CD4-positive, alpha-beta T cell (primary cell): Measurements from ENCODE around the gene CCDC87. TPM values are rescaled to one million over a fixed set of nuclear protein-coding genes. Genes with fewer than 3 reads are reported as not detected.
A peak's percentile ranks its signal among the peaks of the same experiment; 100 is the strongest.
"Not testable (repeated sequence)": the region's sequence is repeated elsewhere in the genome, so short reads cannot be mapped to it uniquely, and the experiment has no call there.

Experiments used
- ATAC-seq: fragments of 200-7000 bp; cut with Tn5 transposase; one replicate; pipeline ENCODE4 v1.10.0; 2022; ENCODE audit warnings: mild to moderate bottlenecking; ENCODE audit not compliant: poor library complexity
- CTCF ChIA-PET: fragments of 350-600 bp; sonication (Branson Sonifier 250); formaldehyde crosslinking; loops from one replicate; lab custom pipeline; 2021; ENCODE audit warnings: antibody characterized with exemption, inconsistent platforms; lab: Charles Lee
- POLR2A ChIA-PET: fragments of 350-600 bp; sonication (Branson Sonifier 250); formaldehyde crosslinking; loops from one replicate; lab custom pipeline; 2021; ENCODE audit warnings: antibody characterized with exemption, inconsistent platforms; lab: Charles Lee
- DNase-seq, 14 experiments: peaks; one replicate each; pipeline ENCODE4 v3.0.0-alpha.2; 2013 to 2020; ENCODE audit warnings: mixed read lengths in 2 of 14
- H3K27ac ChIP-seq, 2 donors: one replicate each; pipeline versions ENCODE4 v1.5.1 to v1.7.0; 2013; ENCODE audit warnings: low read length in 2 of 2, low read depth in 1 of 2, mild to moderate bottlenecking in 1 of 2
- H3K27me3 ChIP-seq, 2 experiments: 1 replicate in 1 of 2; 2 replicates in 1 of 2; pipeline versions ENCODE4 v1.6.1 to v1.7.0; 2013; ENCODE audit warnings: low read length in 2 of 2, control low read depth in 1 of 2, mild to moderate bottlenecking in 1 of 2, moderate library complexity in 1 of 2; ENCODE audit not compliant: insufficient read depth in 2 of 2, control insufficient read depth in 1 of 2
- H3K36me3 ChIP-seq: one replicate; pipeline ENCODE4 v1.6.1; 2013; ENCODE audit warnings: low read length, control low read depth; ENCODE audit not compliant: insufficient read depth
- H3K4me1 ChIP-seq: one replicate; pipeline ENCODE4 v1.6.1; 2013; ENCODE audit warnings: low read length, control low read depth; ENCODE audit not compliant: insufficient read depth
- H3K4me3 ChIP-seq: one replicate; pipeline ENCODE4 v1.5.1; 2013; ENCODE audit warnings: mild to moderate bottlenecking, low read length, moderate library complexity
- H3K9me3 ChIP-seq, 2 experiments: 1 replicate in 1 of 2; 2 replicates in 1 of 2; pipeline versions ENCODE4 v1.6.1 to v1.7.0; 2013; ENCODE audit warnings: low read length in 2 of 2, mild to moderate bottlenecking in 2 of 2, control low read depth in 1 of 2, moderate library complexity in 1 of 2; ENCODE audit not compliant: control insufficient read depth in 1 of 2, insufficient read depth in 1 of 2
- H3K27ac Mint-ChIP-seq: one replicate; pipeline ENCODE4 v1.8.0; 2020; ENCODE audit warnings: mixed read lengths
- H3K27me3 Mint-ChIP-seq: one replicate; pipeline ENCODE4 v1.8.0; 2021; ENCODE audit warnings: mixed read lengths
- H3K36me3 Mint-ChIP-seq: one replicate; pipeline ENCODE4 v1.8.0; 2021; ENCODE audit warnings: low read depth, mixed read lengths
- H3K4me1 Mint-ChIP-seq: one replicate; pipeline ENCODE4 v1.8.0; 2021; ENCODE audit warnings: low read depth, mixed read lengths
- H3K4me3 Mint-ChIP-seq: one replicate; pipeline ENCODE4 v1.8.0; 2020; ENCODE audit warnings: mild to moderate bottlenecking, mixed read lengths
- H3K9me3 Mint-ChIP-seq: one replicate; pipeline ENCODE4 v1.8.0; 2020; ENCODE audit warnings: mixed read lengths
- CTCF ChIP-seq: fragments of 200-600 bp; IDR thresholded peaks from one replicate; pipeline ENCODE4 v1.8.0; 2022; ENCODE audit warnings: antibody characterized with exemption, mild to moderate bottlenecking
- intact Hi-C, 2 experiments: fragments of 100-400 bp; cut with DNase I in 1 of 2; cut with micrococcal nuclease in 1 of 2; formaldehyde crosslinking; loops; one replicate each; pipeline versions ENCODE4 v1.15.1 to v1.9.0; 2023 to 2025; cut with DNase I, micrococcal nuclease
- total RNA-seq, 174 experiments: library from RNA in 2 of 174; stranded (reverse) in 2 of 174; gene quantifications; one replicate each; pipeline ENCODE4 v1.2.3 and lab custom pipeline; 2021 to 2026

The CCDC87 gene
- total RNA-seq, 2 experiments from 2014 or later, result 0.22 to 0.25 TPM

- TF ChIP-seq CTCF, result no peak
- H3K4me1 ChIP-seq, result peaks cover 10% of the 10 kb centered on the region
- ChIA-PET POLR2A (interaction anchor here (1.4 kb wide), 2 partner anchors 20 to 65 kb away, joined by 4 to 5 read pairs; partner anchors contain the start of genes CCDC87 and RBM4B), CTCF (no interaction called here)
- Mint-ChIP-seq H3K27me3 (no peaks in the 10 kb centered on the region), H3K4me1 (peaks cover 26% of the 10 kb centered on the region), H3K4me3 (no peak overlapping the region), H3K27ac (no peak overlapping the region), H3K9me3 (no peaks in the 10 kb centered on the region), H3K36me3 (peaks cover 14% of the 10 kb centered on the region)
- no peaks in the 10 kb centered on the region for H3K27me3 ChIP-seq
- H3K36me3 ChIP-seq, result no peaks in the 10 kb centered on the region
- no peak overlapping the region for H3K4me3 ChIP-seq
- intact Hi-C loops, result no loop called here
- no peak for DNase-seq
- ATAC-seq, result no peak
- H3K9me3 ChIP-seq, result no peaks in the 10 kb centered on the region
- H3K27ac ChIP-seq, result no peak overlapping the region
Measured at GRCh38 chr11:66612458-66612857, 19.6 kb upstream of the CCDC87 start.

- Histone ChIP-seq H3K27ac (no peak overlapping the region), H3K36me3 (peaks cover 14% of the 10 kb centered on the region), H3K27me3 (no peaks in the 10 kb centered on the region), H3K9me3 (no peaks in the 10 kb centered on the region), H3K4me3 (no peak overlapping the region), H3K4me1 (no peaks in the 10 kb centered on the region)
- Mint-ChIP-seq H3K4me1 (peaks cover 13% of the 10 kb centered on the region), H3K27ac (peak overlapping the region; percentile 43), H3K4me3 (no peak overlapping the region), H3K36me3 (peaks cover 2% of the 10 kb centered on the region), H3K9me3 (no peaks in the 10 kb centered on the region), H3K27me3 (no peaks in the 10 kb centered on the region)
- intact Hi-C loops, result no loop called here
- ChIA-PET POLR2A (interaction anchor here (0.9 to 1.3 kb wide), 4 partner anchors 9 to 68 kb away, joined by 3 to 5 read pairs (median 4); partner anchors contain the start of genes RBM4 and RBM4B), CTCF (interaction anchor here (1.0 kb wide), 1 partner anchor 18 kb away, joined by 3 read pairs; the partner anchor contains the start of genes CCDC87 and CCS)
- TF ChIP-seq CTCF, result no peak
- DNase-seq, result no peak
- no peak for ATAC-seq
Measured at GRCh38 chr11:66609721-66610617, 17.1 kb upstream of the CCDC87 start.

- Mint-ChIP-seq H3K4me3 (no peak overlapping the region), H3K36me3 (peaks cover 7% of the 10 kb centered on the region), H3K27me3 (no peaks in the 10 kb centered on the region), H3K9me3 (no peaks in the 10 kb centered on the region), H3K4me1 (peaks cover 13% of the 10 kb centered on the region), H3K27ac (no peak overlapping the region)
- Histone ChIP-seq H3K9me3 (no peaks in the 10 kb centered on the region), H3K27me3 (no peaks in the 10 kb centered on the region), H3K27ac (no peak overlapping the region), H3K4me3 (no peak overlapping the region), H3K36me3 (peaks cover 29% of the 10 kb centered on the region), H3K4me1 (no peaks in the 10 kb centered on the region)
- intact Hi-C loops, result no loop called here
- no peak for ATAC-seq
- no peak for TF ChIP-seq CTCF
- ChIA-PET POLR2A (interaction anchor here (0.6 to 1.2 kb wide), 2 partner anchors 9 to 70 kb away, joined by 3 read pairs; partner anchors contain the start of gene RBM14), CTCF (interaction anchor here (1.8 kb wide), 1 partner anchor 11 kb away, joined by 4 read pairs; no protein-coding TSS in a partner anchor)
- DNase-seq, result no peak
Measured at GRCh38 chr11:66607126-66607834, 14.4 kb upstream of the CCDC87 start.

GRCh38 chr11:66606608-66607007 is 13.7 kb upstream of the CCDC87 start:
- H3K27me3 Mint-ChIP-seq, H3K4me3 Mint-ChIP-seq, H3K4me3 ChIP-seq, H3K27me3 ChIP-seq, DNase-seq, intact Hi-C loops, H3K27ac Mint-ChIP-seq, H3K27ac ChIP-seq, ATAC-seq, H3K9me3 Mint-ChIP-seq, H3K9me3 ChIP-seq, H3K4me1 ChIP-seq: not testable (repeated sequence)
- Mint-ChIP-seq H3K36me3 (peaks cover 10% of the 10 kb centered on the region), H3K4me1 (peaks cover 13% of the 10 kb centered on the region)
- H3K36me3 ChIP-seq, result peaks cover 31% of the 10 kb centered on the region
- ChIA-PET POLR2A (interaction anchor here (0.6 to 1.2 kb wide), 2 partner anchors 10 to 71 kb away, joined by 3 read pairs; partner anchors contain the start of gene RBM14), CTCF (interaction anchor here (0.6 to 1.8 kb wide), 2 partner anchors 10 to 1321 kb away, joined by 3 to 4 read pairs; no protein-coding TSS in a partner anchor)
